ENCODE data around the gene COA1. TPM values are rescaled to one million over a fixed set of nuclear protein-coding genes. Genes with fewer than 3 reads are reported as not detected.

Gene COA1
- polyA plus RNA-seq, 1 donor (not counting 4 experiments of a cell fraction or from before 2014, with no cell fraction given): 32.2 TPM

GRCh38 chr7:43640679-43641078 lies 88.6 kb downstream of the COA1 start:
- no peak overlapping the region for H3K4me2 ChIP-seq (ENCODE audit: control insufficient read depth, extremely low read depth, insufficient read depth, low read depth, low read length)
- dilution Hi-C loops (cut with MboI; ENCODE audit: extremely low pct_ligation_motif_present, low sequenced_read_pairs): no loop called here

GRCh38 chr7:43639858-43640491 lies 89.3 kb downstream of the COA1 start:
- no peak for FAIRE-seq
- H2AFZ ChIP-seq (ENCODE audit: control insufficient read depth, low read length): no peak overlapping the region
- no peaks in the 10 kb centered on the region for H3K27me3 ChIP-seq (ENCODE audit: control insufficient read depth, extremely low read depth, insufficient read depth, low read length)
- H4K20me1 ChIP-seq (ENCODE audit: control insufficient read depth, extremely low read depth, insufficient read depth, low read length): no peaks in the 10 kb centered on the region
- TF ChIP-seq CTCF (optimal IDR thresholded peaks at IDR 0.05 in 1 of 3, IDR thresholded peaks at IDR 0.05 in 1 of 3, conservative IDR thresholded peaks at IDR 0.05 in 1 of 3; ENCODE audit: extremely low read depth in 1 of 3, insufficient read depth in 2 of 3, low read length in 3 of 3) (no peak), EZH2 (IDR thresholded peaks at IDR 0.05; ENCODE audit: low read length) (no peak)
- peaks cover 3% of the 10 kb centered on the region for H3K79me2 ChIP-seq (ENCODE audit: control insufficient read depth, insufficient read depth, low read length)
- H3K4me3 ChIP-seq (ENCODE audit: control insufficient read depth in 2 of 3, extremely low read depth in 1 of 3, insufficient read depth in 2 of 3, low read depth in 1 of 3, low read length in 3 of 3): no peak overlapping the region
- no peaks in the 10 kb centered on the region for H3K9me1 ChIP-seq (ENCODE audit: control insufficient read depth, extremely low read depth, insufficient read depth, low read length)
- peaks cover 7 to 34% of the 10 kb centered on the region in 2 experiments for H3K36me3 ChIP-seq (ENCODE audit: control insufficient read depth in 2 of 2, extremely low read depth in 1 of 2, insufficient read depth in 2 of 2, low read length in 2 of 2)
- peaks cover 37% of the 10 kb centered on the region for H3K4me1 ChIP-seq (ENCODE audit: control insufficient read depth, extremely low read depth, insufficient read depth, low read length)
- no peak overlapping the region for H3K4me2 ChIP-seq (ENCODE audit: control insufficient read depth, extremely low read depth, insufficient read depth, low read depth, low read length)
- peak overlapping the region; percentile 15 for H3K27ac ChIP-seq (ENCODE audit: control insufficient read depth, insufficient read depth, low read length)
- no peak for DNase-seq (ENCODE audit: low read depth, low spot score)
- H3K9ac ChIP-seq (ENCODE audit: control insufficient read depth, extremely low read depth, insufficient read depth, low read length): no peak overlapping the region
- dilution Hi-C loops (cut with MboI; ENCODE audit: extremely low pct_ligation_motif_present, low sequenced_read_pairs): no loop called here
- no peaks in the 10 kb centered on the region for H3K9me3 ChIP-seq (ENCODE audit: control insufficient read depth, low read depth, low read length)

More at GRCh38 chr7:43640679-43641078, 88.6 kb downstream of the COA1 start:
- H4K20me1 ChIP-seq (ENCODE audit: control insufficient read depth, extremely low read depth, insufficient read depth, low read length): no peaks in the 10 kb centered on the region
- H3K9ac ChIP-seq (ENCODE audit: control insufficient read depth, extremely low read depth, insufficient read depth, low read length): no peak overlapping the region
- peaks cover 31% of the 10 kb centered on the region for H3K4me1 ChIP-seq (ENCODE audit: control insufficient read depth, extremely low read depth, insufficient read depth, low read length)
- no peak for TF ChIP-seq EZH2 (IDR thresholded peaks at IDR 0.05; ENCODE audit: low read length)
- no peak for TF ChIP-seq CTCF (optimal IDR thresholded peaks at IDR 0.05 in 1 of 3, IDR thresholded peaks at IDR 0.05 in 1 of 3, conservative IDR thresholded peaks at IDR 0.05 in 1 of 3; ENCODE audit: extremely low read depth in 1 of 3, insufficient read depth in 2 of 3, low read length in 3 of 3)
- no peak overlapping the region for H3K27ac ChIP-seq (ENCODE audit: control insufficient read depth, insufficient read depth, low read length)
- H3K9me1 ChIP-seq (ENCODE audit: control insufficient read depth, extremely low read depth, insufficient read depth, low read length): no peaks in the 10 kb centered on the region
- FAIRE-seq (no peak), DNase-seq (ENCODE audit: low read depth, low spot score) (no peak)
- H3K9me3 ChIP-seq (ENCODE audit: control insufficient read depth, low read depth, low read length): no peaks in the 10 kb centered on the region
- no peaks in the 10 kb centered on the region for H3K27me3 ChIP-seq (ENCODE audit: control insufficient read depth, extremely low read depth, insufficient read depth, low read length)
- no peak overlapping the region for H2AFZ ChIP-seq (ENCODE audit: control insufficient read depth, low read length)
- H3K79me2 ChIP-seq (ENCODE audit: control insufficient read depth, insufficient read depth, low read length): peaks cover 3% of the 10 kb centered on the region
- H3K36me3 ChIP-seq (ENCODE audit: control insufficient read depth in 2 of 2, extremely low read depth in 1 of 2, insufficient read depth in 2 of 2, low read length in 2 of 2): peaks cover 7 to 28% of the 10 kb centered on the region in 2 experiments
- no peak overlapping the region for H3K4me3 ChIP-seq (ENCODE audit: control insufficient read depth in 2 of 3, extremely low read depth in 1 of 3, insufficient read depth in 2 of 3, low read depth in 1 of 3, low read length in 3 of 3)
